Tibial artery (tissue), 4 donors: ENCODE data around the gene ZNF805.

Source experiments
- DNase-seq, 2 donors: peaks; one replicate each; pipeline ENCODE4 v3.0.0-alpha.2; 2019
- H3K27ac ChIP-seq, 2 donors: fragments of 200-600 bp; sonication (generic) in 1 of 2; 1 replicate in 1 of 2; 2 replicates in 1 of 2; pipeline ENCODE4 v1.5.1; 2018 to 2019; ENCODE audit warnings: mild to moderate bottlenecking in 1 of 2
- H3K27me3 ChIP-seq, 2 donors: fragments of 200-600 bp; sonication (generic) in 1 of 2; one replicate each; pipeline versions ENCODE4 v1.5.1 to v1.6.0; 2016 to 2019
- H3K36me3 ChIP-seq, 3 donors: fragments of 200-600 bp; sonication (generic) in 2 of 3; one replicate each; pipeline ENCODE4 v1.5.1; 2016 to 2019; ENCODE audit warnings: mild to moderate bottlenecking in 2 of 3
- H3K4me1 ChIP-seq, 4 donors: fragments of 200-600 bp; sonication (generic) in 2 of 4; 1 replicate in 3 of 4; 2 replicates in 1 of 4; pipeline ENCODE4 v1.5.1; 2016 to 2019
- H3K4me3 ChIP-seq, 2 donors: fragments of 200-600 bp; sonication (generic) in 1 of 2; 1 replicate in 1 of 2; 2 replicates in 1 of 2; pipeline ENCODE4 v1.5.1; 2018 to 2019; ENCODE audit warnings: mild to moderate bottlenecking in 2 of 2
- H3K9me3 ChIP-seq, 3 donors: fragments of 200-600 bp; sonication (generic) in 1 of 3; one replicate each; pipeline ENCODE4 v1.5.1; 2016 to 2019
- intact Hi-C: fragments of 100-400 bp; cut with DNase I; formaldehyde crosslinking; loops from one replicate; pipeline ENCODE4 v1.15.0; 2023; ENCODE audit warnings: low total_unique reads
- TF ChIP-seq, protein P1 (sequence below), 2 experiments: fragments of 200-600 bp in 1 of 2; fragments of 450-650 bp in 1 of 2; IDR thresholded peaks; one replicate each; pipeline ENCODE4 v1.5.1; 2017 to 2019; ENCODE audit warnings: antibody characterized with exemption in 2 of 2, mild to moderate bottlenecking in 1 of 2, moderate library complexity in 1 of 2

ZNF805 gene

GRCh38 chr19:57239982-57240310, 486 bp upstream of the ZNF805 start:
- peaks cover 0 to 27% (median 19%) of the 10 kb centered on the region in 4 donors for H3K4me1 ChIP-seq
- H3K4me3 ChIP-seq: peak overlapping the region; percentile 69 to 89
- H3K27ac ChIP-seq: peak overlapping the region; percentile 83 to 86
- H3K27me3 ChIP-seq: no peaks in the 10 kb centered on the region
- peak in 1 of 2 donors; percentile 22 for DNase-seq
- peaks cover 15 to 18% (median 15%) of the 10 kb centered on the region in 3 donors for H3K36me3 ChIP-seq
- no peaks in the 10 kb centered on the region for H3K9me3 ChIP-seq
- TF ChIP-seq, protein P1, sequence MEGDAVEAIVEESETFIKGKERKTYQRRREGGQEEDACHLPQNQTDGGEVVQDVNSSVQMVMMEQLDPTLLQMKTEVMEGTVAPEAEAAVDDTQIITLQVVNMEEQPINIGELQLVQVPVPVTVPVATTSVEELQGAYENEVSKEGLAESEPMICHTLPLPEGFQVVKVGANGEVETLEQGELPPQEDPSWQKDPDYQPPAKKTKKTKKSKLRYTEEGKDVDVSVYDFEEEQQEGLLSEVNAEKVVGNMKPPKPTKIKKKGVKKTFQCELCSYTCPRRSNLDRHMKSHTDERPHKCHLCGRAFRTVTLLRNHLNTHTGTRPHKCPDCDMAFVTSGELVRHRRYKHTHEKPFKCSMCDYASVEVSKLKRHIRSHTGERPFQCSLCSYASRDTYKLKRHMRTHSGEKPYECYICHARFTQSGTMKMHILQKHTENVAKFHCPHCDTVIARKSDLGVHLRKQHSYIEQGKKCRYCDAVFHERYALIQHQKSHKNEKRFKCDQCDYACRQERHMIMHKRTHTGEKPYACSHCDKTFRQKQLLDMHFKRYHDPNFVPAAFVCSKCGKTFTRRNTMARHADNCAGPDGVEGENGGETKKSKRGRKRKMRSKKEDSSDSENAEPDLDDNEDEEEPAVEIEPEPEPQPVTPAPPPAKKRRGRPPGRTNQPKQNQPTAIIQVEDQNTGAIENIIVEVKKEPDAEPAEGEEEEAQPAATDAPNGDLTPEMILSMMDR (IDR thresholded peaks at IDR 0.05): no peak
- intact Hi-C loops: loop anchor here (2.0 to 5.0 kb wide), 2 partner anchors 42 to 123 kb away; partner anchors contain the start of genes TRAPPC2B, ZNF460 and ZNF547

GRCh38 chr19:57241176-57241575, 744 bp downstream of the ZNF805 start:
- H3K27ac ChIP-seq: peak overlapping the region; percentile 83 to 86
- DNase-seq: no peak
- H3K4me1 ChIP-seq: peaks cover 0 to 27% (median 19%) of the 10 kb centered on the region in 4 donors
- H3K36me3 ChIP-seq: peaks cover 24 to 30% (median 25%) of the 10 kb centered on the region in 3 donors
- no peaks in the 10 kb centered on the region for H3K27me3 ChIP-seq
- no peaks in the 10 kb centered on the region for H3K9me3 ChIP-seq
- intact Hi-C loops: loop anchor here (2.0 to 5.0 kb wide), 2 partner anchors 41 to 122 kb away; partner anchors contain the start of genes TRAPPC2B, ZNF460 and ZNF547
- TF ChIP-seq, protein P1 (IDR thresholded peaks at IDR 0.05): no peak
- peak overlapping the region; percentile 69 to 89 for H3K4me3 ChIP-seq

GRCh38 chr19:57242821-57243220, 2.4 kb downstream of the ZNF805 start:
- intact Hi-C loops: loop anchor here (5.0 kb wide), 1 partner anchor 39 kb away; the partner anchor contains the start of gene ZNF460
- Histone ChIP-seq H3K4me1 (peaks cover 0 to 27% (median 19%) of the 10 kb centered on the region in 4 donors), H3K4me3 (no peak overlapping the region), H3K27ac (no peak overlapping the region), H3K9me3 (peaks cover 0 to 2% (median 0%) of the 10 kb centered on the region in 3 donors), H3K36me3 (peaks cover 40 to 47% (median 41%) of the 10 kb centered on the region in 3 donors), H3K27me3 (no peaks in the 10 kb centered on the region)
- no peak for DNase-seq
- TF ChIP-seq, protein P1 (IDR thresholded peaks at IDR 0.05): no peak

DNA sequence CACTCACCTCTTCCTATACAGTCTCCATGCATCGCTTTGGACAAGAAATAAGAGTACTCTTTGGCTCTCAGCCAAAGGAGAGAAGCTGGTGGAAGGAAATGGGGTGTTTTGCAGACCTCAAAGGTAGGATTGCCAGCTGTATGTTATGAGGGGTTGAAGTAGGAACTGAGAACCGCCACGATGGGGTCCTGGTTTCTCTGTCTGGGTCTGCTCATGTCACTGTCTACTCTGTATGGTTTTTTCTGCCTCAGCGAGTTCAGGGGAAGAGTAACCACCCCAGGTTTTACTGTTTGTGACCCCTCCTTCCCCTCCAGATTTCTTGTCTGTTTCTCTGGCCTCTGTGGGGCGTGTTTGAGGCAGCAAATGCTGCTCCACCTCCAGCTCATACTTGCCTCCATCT, 4.1 kb downstream of the ZNF805 start:
- intact Hi-C loops: loop anchor here (5.0 kb wide), 1 partner anchor 38 kb away; the partner anchor contains the start of gene ZNF460
- no peak overlapping the region for H3K4me3 ChIP-seq
- no peak for DNase-seq
- TF ChIP-seq, protein P1 (IDR thresholded peaks at IDR 0.05): no peak
- no peaks in the 10 kb centered on the region for H3K27me3 ChIP-seq
- H3K4me1 ChIP-seq: peaks cover 0 to 27% (median 19%) of the 10 kb centered on the region in 4 donors
- H3K27ac ChIP-seq: no peak overlapping the region
- peaks cover 57 to 64% (median 58%) of the 10 kb centered on the region in 3 donors for H3K36me3 ChIP-seq
- H3K9me3 ChIP-seq: peaks cover 0 to 11% (median 0%) of the 10 kb centered on the region in 3 donors

- peaks cover 60 to 67% (median 62%) of the 10 kb centered on the region in 3 donors for H3K36me3 ChIP-seq
These were observed 4.6 kb downstream of the ZNF805 start for GRCh38 chr19:57245066-57245465.

More at GRCh38 chr19:57245066-57245465, 4.6 kb downstream of the ZNF805 start:
- Histone ChIP-seq H3K9me3 (peaks cover 0 to 14% (median under 1%) of the 10 kb centered on the region in 3 donors), H3K27ac (no peak overlapping the region), H3K27me3 (no peaks in the 10 kb centered on the region), H3K4me3 (no peak overlapping the region), H3K4me1 (peaks cover 0 to 23% (median 16%) of the 10 kb centered on the region in 4 donors)
- DNase-seq: no peak
- TF ChIP-seq, protein P1 (IDR thresholded peaks at IDR 0.05): no peak
- intact Hi-C loops: no loop called here
